Uterus (tissue), 2 donors: Measurements from ENCODE around the gene HSBP1.

Source experiments
- POLR2A ChIP-seq, 2 donors: fragments of 450-650 bp; IDR thresholded peaks; one replicate each; pipeline ENCODE4 v1.6.1; 2016; ENCODE audit warnings: antibody characterized with exemption in 2 of 2, mild to moderate bottlenecking in 1 of 2, moderate library complexity in 1 of 2
- TF ChIP-seq, protein P1 (sequence below), 4 experiments: fragments of 200-600 bp in 2 of 4; fragments of 450-650 bp in 2 of 4; sonication (generic) in 2 of 4; IDR thresholded peaks; one replicate each; pipeline ENCODE4 v1.5.1; 2016 to 2019; ENCODE audit warnings: antibody characterized with exemption in 4 of 4, mild to moderate bottlenecking in 2 of 4, moderate library complexity in 1 of 4

DNA sequence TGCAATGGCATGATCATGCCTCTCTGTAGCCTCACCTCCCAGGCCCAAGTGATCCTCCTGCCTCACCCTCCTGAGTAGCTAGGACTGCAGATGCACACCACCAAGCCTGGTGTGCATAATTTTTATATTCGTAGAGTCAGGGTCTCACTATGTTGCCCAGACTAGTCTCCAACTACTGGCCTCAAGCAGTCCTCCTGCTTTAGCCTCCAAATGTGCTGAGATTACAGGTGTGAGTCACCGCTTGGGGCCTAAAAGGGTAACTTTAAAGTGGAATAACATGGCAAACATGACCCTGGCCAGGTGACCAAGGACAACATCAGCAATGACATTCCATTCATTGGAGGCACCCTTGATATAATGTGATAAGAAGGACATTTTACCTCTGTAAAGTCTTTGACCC lies 26.1 kb downstream of the HSBP1 start:
- TF ChIP-seq, protein P1, sequence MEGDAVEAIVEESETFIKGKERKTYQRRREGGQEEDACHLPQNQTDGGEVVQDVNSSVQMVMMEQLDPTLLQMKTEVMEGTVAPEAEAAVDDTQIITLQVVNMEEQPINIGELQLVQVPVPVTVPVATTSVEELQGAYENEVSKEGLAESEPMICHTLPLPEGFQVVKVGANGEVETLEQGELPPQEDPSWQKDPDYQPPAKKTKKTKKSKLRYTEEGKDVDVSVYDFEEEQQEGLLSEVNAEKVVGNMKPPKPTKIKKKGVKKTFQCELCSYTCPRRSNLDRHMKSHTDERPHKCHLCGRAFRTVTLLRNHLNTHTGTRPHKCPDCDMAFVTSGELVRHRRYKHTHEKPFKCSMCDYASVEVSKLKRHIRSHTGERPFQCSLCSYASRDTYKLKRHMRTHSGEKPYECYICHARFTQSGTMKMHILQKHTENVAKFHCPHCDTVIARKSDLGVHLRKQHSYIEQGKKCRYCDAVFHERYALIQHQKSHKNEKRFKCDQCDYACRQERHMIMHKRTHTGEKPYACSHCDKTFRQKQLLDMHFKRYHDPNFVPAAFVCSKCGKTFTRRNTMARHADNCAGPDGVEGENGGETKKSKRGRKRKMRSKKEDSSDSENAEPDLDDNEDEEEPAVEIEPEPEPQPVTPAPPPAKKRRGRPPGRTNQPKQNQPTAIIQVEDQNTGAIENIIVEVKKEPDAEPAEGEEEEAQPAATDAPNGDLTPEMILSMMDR (IDR thresholded peaks at IDR 0.05) = no peak
- TF ChIP-seq POLR2A (IDR thresholded peaks at IDR 0.05) = no peak
